H9 (cell line): ENCODE data around the gene CASP8AP2. TPM values are rescaled to one million over a fixed set of nuclear protein-coding genes. Genes with fewer than 3 reads are reported as not detected.

Experiments
- DNase-seq: peaks from one replicate; pipeline ENCODE4 v3.0.0-alpha.2; 2017
- H2AFZ ChIP-seq: one replicate; pipeline ENCODE4 v1.6.1; 2013; ENCODE audit warnings: mild to moderate bottlenecking, low read length, control low read depth, moderate library complexity
- H2AK5ac ChIP-seq: 2 replicates; pipeline ENCODE4 v1.6.1; 2013; ENCODE audit warnings: low read length, control low read depth, mixed read lengths; ENCODE audit not compliant: insufficient read length
- H2BK120ac ChIP-seq: one replicate; pipeline ENCODE4 v1.6.1; 2013; ENCODE audit warnings: low read depth, mild to moderate bottlenecking, low read length, control low read depth, inconsistent platforms; ENCODE audit not compliant: poor library complexity, severe bottlenecking
- H2BK12ac ChIP-seq: 2 replicates; pipeline ENCODE4 v1.6.1; 2013; ENCODE audit warnings: low read length, control low read depth, mixed read lengths, low read depth; ENCODE audit not compliant: insufficient read length
- H2BK15ac ChIP-seq: 2 replicates; pipeline ENCODE4 v1.6.1; 2013; ENCODE audit warnings: low read depth, low read length, control low read depth
- H2BK20ac ChIP-seq: one replicate; pipeline ENCODE4 v1.6.1; 2013; ENCODE audit warnings: low read depth, mild to moderate bottlenecking, low read length, control low read depth, inconsistent platforms; ENCODE audit not compliant: poor library complexity, severe bottlenecking
- H2BK5ac ChIP-seq: 2 replicates; pipeline ENCODE4 v1.6.1; 2013; ENCODE audit warnings: low read length, control low read depth, mixed read lengths; ENCODE audit not compliant: insufficient read length
- H3K14ac ChIP-seq: 2 replicates; pipeline ENCODE4 v1.6.1; 2013; ENCODE audit warnings: low read length, control low read depth; ENCODE audit not compliant: insufficient read depth
- H3K18ac ChIP-seq: 2 replicates; pipeline ENCODE4 v1.6.1; 2013; ENCODE audit warnings: low read depth, mild to moderate bottlenecking, mixed read lengths, low read length, control low read depth; ENCODE audit not compliant: insufficient read length
- H3K23ac ChIP-seq: 2 replicates; pipeline ENCODE4 v1.6.1; 2013; ENCODE audit warnings: low read length, control low read depth, mixed read lengths, low read depth; ENCODE audit not compliant: insufficient read length
- H3K23me2 ChIP-seq: 2 replicates; pipeline ENCODE4 v1.6.1; 2013; ENCODE audit warnings: low read depth, mild to moderate bottlenecking, mixed read lengths, low read length, control low read depth; ENCODE audit not compliant: insufficient read length, poor library complexity, severe bottlenecking
- H3K27ac ChIP-seq: 2 replicates; pipeline ENCODE4 v1.5.1; 2013; ENCODE audit warnings: low read length, control low read depth, mixed read lengths, low read depth; ENCODE audit not compliant: insufficient read length
- H3K27me3 ChIP-seq: 2 replicates; pipeline ENCODE4 v1.6.1; 2013; ENCODE audit warnings: low read length, control low read depth, inconsistent platforms; ENCODE audit not compliant: insufficient read depth
- H3K4ac ChIP-seq: 2 replicates; pipeline ENCODE4 v1.6.1; 2013; ENCODE audit warnings: low read depth, mild to moderate bottlenecking, control low read depth, inconsistent platforms, low read length, moderate library complexity
- H3K4me1 ChIP-seq: 2 replicates; pipeline ENCODE4 v1.6.1; 2013; ENCODE audit warnings: low read length, control low read depth, inconsistent platforms; ENCODE audit not compliant: insufficient read depth
- H3K4me2 ChIP-seq: 2 replicates; pipeline ENCODE4 v1.6.1; 2013; ENCODE audit warnings: low read length, control low read depth, mixed read lengths; ENCODE audit not compliant: insufficient read length, insufficient read depth
- H3K56ac ChIP-seq: 2 replicates; pipeline ENCODE4 v1.6.1; 2013; ENCODE audit warnings: low read depth, mild to moderate bottlenecking, mixed read lengths, low read length, control low read depth; ENCODE audit not compliant: insufficient read length
- H3K79me1 ChIP-seq: 2 replicates; pipeline ENCODE4 v1.6.1; 2013; ENCODE audit warnings: low read depth, mild to moderate bottlenecking, moderate library complexity, low read length, control low read depth, inconsistent platforms; ENCODE audit not compliant: insufficient read depth, poor library complexity, severe bottlenecking
- H3K79me2 ChIP-seq: 2 replicates; pipeline ENCODE4 v1.6.1; 2013; ENCODE audit warnings: low read length, control low read depth, inconsistent platforms; ENCODE audit not compliant: insufficient read depth
- H3K9ac ChIP-seq: 2 replicates; pipeline ENCODE4 v1.6.1; 2013; ENCODE audit warnings: low read length, control low read depth, mixed read lengths; ENCODE audit not compliant: insufficient read length; ENCODE audit errors: extremely low read depth
- H3K9me3 ChIP-seq: one replicate; pipeline ENCODE4 v1.6.1; 2013; ENCODE audit warnings: low read depth, low read length, inconsistent platforms; ENCODE audit not compliant: control insufficient read depth
- H3T11ph ChIP-seq: one replicate; pipeline ENCODE4 v1.6.1; 2013; ENCODE audit warnings: mild to moderate bottlenecking, low read length, control low read depth, inconsistent platforms
- H4K20me1 ChIP-seq: one replicate; pipeline ENCODE4 v1.6.1; 2013; ENCODE audit not compliant: control insufficient read depth, insufficient read length, insufficient read depth
- H4K5ac ChIP-seq: 2 replicates; pipeline ENCODE4 v1.6.1; 2013; ENCODE audit warnings: low read depth, mild to moderate bottlenecking, mixed read lengths, low read length, control low read depth; ENCODE audit not compliant: insufficient read length
- H4K8ac ChIP-seq: replicated peaks from 2 replicates; pipeline ENCODE4 v1.6.1; 2013; ENCODE audit warnings: low read length, control low read depth, mixed read lengths, low read depth; ENCODE audit not compliant: insufficient read length
- H4K91ac ChIP-seq: 2 replicates; pipeline ENCODE4 v1.6.1; 2013; ENCODE audit warnings: low read depth, mild to moderate bottlenecking, moderate library complexity, mixed read lengths, low read length, control low read depth; ENCODE audit not compliant: insufficient read length
- H3K27ac Mint-ChIP-seq, 3 experiments: 2 replicates in 2 of 3; 3 replicates in 1 of 3; pipeline ENCODE4 v1.8.0; 2020 to 2021; ENCODE audit warnings: mixed read lengths in 3 of 3, mild to moderate bottlenecking in 1 of 3, moderate library complexity in 1 of 3
- H3K27me3 Mint-ChIP-seq: 2 replicates; pipeline ENCODE4 v1.8.0; 2021; ENCODE audit warnings: low read depth, mild to moderate bottlenecking, moderate library complexity, mixed read lengths
- H3K36me3 Mint-ChIP-seq, 3 experiments: 2 replicates in 2 of 3; 3 replicates in 1 of 3; pipeline ENCODE4 v1.8.0; 2020 to 2021; ENCODE audit warnings: low read depth in 3 of 3, mixed read lengths in 3 of 3; ENCODE audit not compliant: insufficient read depth in 1 of 3
- H3K4me1 Mint-ChIP-seq, 2 experiments: 2 replicates each; pipeline ENCODE4 v1.8.0; 2020; ENCODE audit warnings: mixed read lengths in 2 of 2
- H3K4me3 Mint-ChIP-seq, 2 experiments: 2 replicates in 1 of 2; 3 replicates in 1 of 2; pipeline ENCODE4 v1.8.0; 2020 to 2021; ENCODE audit warnings: mild to moderate bottlenecking in 2 of 2, mixed read lengths in 2 of 2, moderate library complexity in 1 of 2
- H3K9me3 Mint-ChIP-seq, 2 experiments: 2 replicates in 1 of 2; 3 replicates in 1 of 2; pipeline ENCODE4 v1.8.0; 2020; ENCODE audit warnings: mild to moderate bottlenecking in 2 of 2, mixed read lengths in 2 of 2, moderate library complexity in 1 of 2
- WGBS: extraction: QIAGEN DNeasy Blood & Tissue Kit; methylation state at CpG from one replicate; pipeline ENCODE4 v1.1.7; 2013; ENCODE audit warnings: missing lambda C conversion rate, low lambda C conversion rate, mixed read lengths; ENCODE audit not compliant: insufficient read length; ENCODE audit errors: extremely low coverage; 5-methylcytosine and 5-hydroxymethylcytosine counted together
- total RNA-seq: library from RNA; stranded (reverse); gene quantifications from 2 replicates; pipeline ENCODE4 v1.2.1, GENCODE V29; 2021
- TF ChIP-seq, protein P1 (sequence below): fragments of 200-600 bp; sonication (generic); conservative IDR thresholded peaks from 3 replicates; pipeline ENCODE4 v1.8.0; 2021; ENCODE audit warnings: antibody characterized with exemption, mild to moderate bottlenecking

The CASP8AP2 gene
- total RNA-seq, 1 experiment from 2014 or later: 33.6 TPM

DNA sequence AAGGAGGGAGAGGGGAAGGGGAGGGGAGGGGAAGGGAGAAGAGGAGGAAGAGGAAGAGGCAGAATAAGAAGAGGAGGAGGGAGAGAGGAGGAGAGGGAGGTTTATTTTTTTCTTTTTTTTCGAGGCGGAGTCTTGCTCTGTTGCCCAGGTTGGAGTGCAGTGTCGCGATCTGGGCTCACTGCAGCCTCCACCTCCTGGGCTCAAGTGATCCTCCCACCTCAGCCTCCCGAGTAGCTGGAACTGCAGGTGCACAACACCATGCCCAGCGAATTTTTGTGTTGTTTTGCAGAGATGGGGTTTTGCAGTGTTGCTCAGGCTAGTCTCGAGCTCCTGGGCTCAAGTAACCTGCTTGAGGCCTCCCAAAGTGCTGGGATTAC, 58.4 kb downstream of the CASP8AP2 start:
- no peak overlapping the region for H2BK15ac ChIP-seq
- no peaks in the 10 kb centered on the region for H3K23me2 ChIP-seq
- H3K4me3 Mint-ChIP-seq: no peak overlapping the region
- H2BK20ac ChIP-seq: no peak overlapping the region
- no peak for DNase-seq
- H3K27me3 ChIP-seq: no peaks in the 10 kb centered on the region
- H2BK5ac ChIP-seq: no peak overlapping the region
- no peak overlapping the region for H2AK5ac ChIP-seq
- H3K27ac ChIP-seq: no peak overlapping the region
- H3K36me3 Mint-ChIP-seq: no peaks in the 10 kb centered on the region
- no peak overlapping the region for H3T11ph ChIP-seq
- no peak overlapping the region for H3K27ac Mint-ChIP-seq
- H3K4me1 ChIP-seq: no peaks in the 10 kb centered on the region
- no peak overlapping the region for H3K14ac ChIP-seq
- H2BK120ac ChIP-seq: no peak overlapping the region
- H3K56ac ChIP-seq: no peak overlapping the region
- H4K20me1 ChIP-seq: no peaks in the 10 kb centered on the region
- H3K18ac ChIP-seq: no peak overlapping the region
- no peak overlapping the region for H4K5ac ChIP-seq
- H4K91ac ChIP-seq: no peak overlapping the region
- no peak overlapping the region for H3K4me2 ChIP-seq
- H3K79me2 ChIP-seq: no peaks in the 10 kb centered on the region
- H2AFZ ChIP-seq: no peak overlapping the region
- no peak overlapping the region for H2BK12ac ChIP-seq
- H3K9me3 ChIP-seq: no peaks in the 10 kb centered on the region
- H4K8ac ChIP-seq: no peak overlapping the region
- no peak overlapping the region for H3K9ac ChIP-seq
- H3K27me3 Mint-ChIP-seq: peaks cover 56% of the 10 kb centered on the region
- TF ChIP-seq, protein P1, sequence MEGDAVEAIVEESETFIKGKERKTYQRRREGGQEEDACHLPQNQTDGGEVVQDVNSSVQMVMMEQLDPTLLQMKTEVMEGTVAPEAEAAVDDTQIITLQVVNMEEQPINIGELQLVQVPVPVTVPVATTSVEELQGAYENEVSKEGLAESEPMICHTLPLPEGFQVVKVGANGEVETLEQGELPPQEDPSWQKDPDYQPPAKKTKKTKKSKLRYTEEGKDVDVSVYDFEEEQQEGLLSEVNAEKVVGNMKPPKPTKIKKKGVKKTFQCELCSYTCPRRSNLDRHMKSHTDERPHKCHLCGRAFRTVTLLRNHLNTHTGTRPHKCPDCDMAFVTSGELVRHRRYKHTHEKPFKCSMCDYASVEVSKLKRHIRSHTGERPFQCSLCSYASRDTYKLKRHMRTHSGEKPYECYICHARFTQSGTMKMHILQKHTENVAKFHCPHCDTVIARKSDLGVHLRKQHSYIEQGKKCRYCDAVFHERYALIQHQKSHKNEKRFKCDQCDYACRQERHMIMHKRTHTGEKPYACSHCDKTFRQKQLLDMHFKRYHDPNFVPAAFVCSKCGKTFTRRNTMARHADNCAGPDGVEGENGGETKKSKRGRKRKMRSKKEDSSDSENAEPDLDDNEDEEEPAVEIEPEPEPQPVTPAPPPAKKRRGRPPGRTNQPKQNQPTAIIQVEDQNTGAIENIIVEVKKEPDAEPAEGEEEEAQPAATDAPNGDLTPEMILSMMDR: no peak
- no peak overlapping the region for H3K4ac ChIP-seq
- no peaks in the 10 kb centered on the region for H3K79me1 ChIP-seq
- H3K9me3 Mint-ChIP-seq: no peaks in the 10 kb centered on the region
- no CpG with 5 or more reads among the region's 7 CpGs for WGBS
- peaks cover 16 to 19% of the 10 kb centered on the region in 2 experiments for H3K4me1 Mint-ChIP-seq
- H3K23ac ChIP-seq: no peak overlapping the region
